GM12878 (cell line): ENCODE results near the gene GABRB3. TPM values are rescaled to one million over a fixed set of nuclear protein-coding genes. Genes with fewer than 3 reads are reported as not detected.

ENCODE experiments used
- ATAC-seq: fragments of 200-7000 bp; cut with Tn5 transposase; 3 replicates; pipeline ENCODE4 v1.9.1; 2020; ENCODE audit warnings: mild to moderate bottlenecking, moderate library complexity
- BruUV-seq: library from RNA; stranded (reverse); fragments of 400-500 nt; replicated peaks from 2 replicates; lab custom pipeline; 2021; lab: Mats Ljungman, UMichigan
- CTCF ChIA-PET: fragments of 300-600 bp; sonication (Branson Sonifier 250); formaldehyde crosslinking; extraction: SDS; loops from one replicate; lab custom pipeline; 2021; ENCODE audit warnings: inconsistent platforms; lab: Yijun Ruan, JAX
- POLR2A ChIA-PET: fragments of 350-600 bp; formaldehyde crosslinking; extraction: SDS; loops from one replicate; lab custom pipeline; 2021; ENCODE audit warnings: inconsistent platforms; lab: Charles Lee
- RAD21 ChIA-PET: fragments of 300-600 bp; sonication (Branson Sonifier 250); formaldehyde crosslinking; loops from one replicate; lab custom pipeline; 2023; ENCODE audit warnings: antibody characterized with exemption; ENCODE audit not compliant: unreplicated experiment; lab: Charles Lee
- SMC1A ChIA-PET: fragments of 300-600 bp; sonication (Branson Sonifier 250); formaldehyde crosslinking; loops from one replicate; lab custom pipeline; 2023; ENCODE audit not compliant: unreplicated experiment, uncharacterized antibody; lab: Charles Lee
- DNase-seq: peaks from one replicate; pipeline ENCODE4 v3.0.0-alpha.2; 2011; ENCODE audit warnings: low read depth, low spot score
- FAIRE-seq: peaks from 3 replicates; lab custom pipeline; 2011; peaks lifted over from hg19 to GRCh38; lab: Jason Lieb, UNC
- H2AFZ ChIP-seq: 2 replicates; pipeline ENCODE4 v1.6.0; 2011; ENCODE audit warnings: low read depth, low read length, control low read depth; ENCODE audit not compliant: control insufficient read depth
- H3K27ac ChIP-seq: 2 replicates; pipeline ENCODE4 v1.5.1; 2011; ENCODE audit warnings: control low read depth; ENCODE audit not compliant: control insufficient read depth, insufficient read depth
- H3K27me3 ChIP-seq, 2 experiments: replicated peaks in 1 of 2; 2 replicates each; pipeline versions ENCODE4 v1.6.0 to v1.6.1; 2011; ENCODE audit warnings: low read length in 1 of 2; ENCODE audit not compliant: control insufficient read depth in 2 of 2, insufficient read depth in 2 of 2
- H3K36me3 ChIP-seq, 2 experiments: 2 replicates each; pipeline ENCODE4 v1.5.1; 2011; ENCODE audit warnings: low read length in 1 of 2; ENCODE audit not compliant: control insufficient read depth in 2 of 2, insufficient read depth in 2 of 2
- H3K4me1 ChIP-seq: 2 replicates; pipeline ENCODE4 v1.6.1; 2011; ENCODE audit warnings: mild to moderate bottlenecking, low read length, moderate library complexity, mixed read lengths; ENCODE audit not compliant: control insufficient read depth, insufficient read depth
- H3K4me2 ChIP-seq: 2 replicates; pipeline ENCODE4 v1.6.0; 2011; ENCODE audit warnings: control low read depth; ENCODE audit not compliant: control insufficient read depth, insufficient read depth
- H3K4me3 ChIP-seq: fragments of 200-600 bp; sonication (generic); 2 replicates; pipeline ENCODE4 v1.5.1; 2016
- H3K79me2 ChIP-seq: 2 replicates; pipeline ENCODE4 v1.6.0; 2011; ENCODE audit warnings: low read length; ENCODE audit not compliant: control insufficient read depth, insufficient read depth
- H3K9ac ChIP-seq: 2 replicates; pipeline ENCODE4 v1.8.0; 2011; ENCODE audit warnings: low read length, control low read depth, mixed read lengths; ENCODE audit not compliant: control insufficient read depth, insufficient read depth
- H3K9me3 ChIP-seq: replicated peaks from 3 replicates; pipeline ENCODE4 v1.5.1; 2011; ENCODE audit warnings: mild to moderate bottlenecking, low read length; ENCODE audit not compliant: control insufficient read depth, insufficient read depth
- H4K20me1 ChIP-seq: 2 replicates; pipeline ENCODE4 v1.6.0; 2011; ENCODE audit not compliant: control insufficient read depth, insufficient read depth
- ASH2L ChIP-seq: fragments of 300-600, 200-600 bp; sonication (generic); IDR thresholded peaks from 2 replicates; pipeline ENCODE4 v1.6.1; 2017; ENCODE audit warnings: low read depth, mild to moderate bottlenecking, borderline replicate concordance
- ATF7 ChIP-seq: fragments of 450-650 bp; IDR thresholded peaks from 2 replicates; pipeline ENCODE4 v1.6.1; 2016; ENCODE audit warnings: low read depth, mild to moderate bottlenecking
- CBX5 ChIP-seq: sonication (generic); IDR thresholded peaks from 2 replicates; pipeline ENCODE4 v1.6.1; 2016; ENCODE audit warnings: low read depth, moderate library complexity, mild to moderate bottlenecking, inconsistent platforms
- HDAC6 ChIP-seq: fragments of 200-600 bp; sonication (generic); IDR thresholded peaks from one replicate; pipeline ENCODE4 v1.8.0; 2017; ENCODE audit warnings: antibody characterized with exemption; ENCODE audit not compliant: unreplicated experiment
- NRF1 ChIP-seq: conservative IDR thresholded peaks from 2 replicates; pipeline ENCODE4 v1.6.1; 2011; ENCODE audit warnings: mild to moderate bottlenecking, low read depth, low read length, improper control_type of control experiment
- PAX5 ChIP-seq: IDR thresholded peaks from 2 replicates; pipeline ENCODE4 v1.6.1; 2011; ENCODE audit warnings: low read depth, low read length, borderline replicate concordance
- POU2F2 ChIP-seq: IDR thresholded peaks from 3 replicates; pipeline ENCODE4 v1.6.1; 2011; ENCODE audit warnings: low read depth, mild to moderate bottlenecking, low read length, borderline replicate concordance
- RELA ChIP-seq: fragments of 450-650 bp; IDR thresholded peaks from 2 replicates; pipeline ENCODE4 v1.8.0; 2014; ENCODE audit warnings: borderline replicate concordance; ENCODE audit not compliant: partially characterized antibody
- SP1 ChIP-seq: IDR thresholded peaks from one replicate; pipeline ENCODE4 v1.6.1; 2011; ENCODE audit warnings: low read depth, low read length
- STAT3 ChIP-seq: IDR thresholded peaks from 2 replicates; pipeline ENCODE4 v1.6.1; 2011; ENCODE audit warnings: low read depth, low read length, improper control_type of control experiment
- ZNF217 ChIP-seq: fragments of 450-650 bp; IDR thresholded peaks from 2 replicates; pipeline ENCODE4 v1.6.1; 2017; ENCODE audit warnings: antibody characterized with exemption, mild to moderate bottlenecking
- WGBS: methylation state at CpG from one replicate; pipeline ENCODE4 v1.1.6; 2016; ENCODE audit warnings: low lambda C conversion rate; ENCODE audit not compliant: insufficient replicate concordance, insufficient coverage; ENCODE audit errors: missing lambda C conversion rate; 5-methylcytosine and 5-hydroxymethylcytosine counted together
- in situ Hi-C: fragments of 300-500 bp; cut with MboI; formaldehyde crosslinking; loops from 9 replicates; pipeline ENCODE4 v1.14.3; 2018; ENCODE audit warnings: mixed read lengths
- intact Hi-C: fragments of 100-400 bp; cut with micrococcal nuclease; formaldehyde crosslinking; loops from one replicate; pipeline ENCODE4 v1.14.2; 2022; ENCODE audit not compliant: unreplicated experiment
- polyA plus RNA-seq, 11 experiments: library from polyadenylated mRNA; depleted of rRNA in 4 of 11; unstranded in 6 of 11; stranded (reverse) in 5 of 11; fragments of >200 nt; fragmentation: Nextera tagmentation in 4 of 11; fragmentation: Illumina TruSeq in 1 of 11; extraction: Ambion mirVana in 4 of 11; extraction: Trizol in 1 of 11; gene quantifications; 1 replicate in 1 of 11; 2 replicates in 10 of 11; pipeline versions ENCODE4 v1.2.1 to v1.2.3, GENCODE V29; 2011 to 2016; ENCODE audit warnings: inconsistent platforms in 2 of 11, missing spikeins in 2 of 11, low read depth in 1 of 11
- total RNA-seq, 4 experiments: library from RNA; depleted of rRNA in 3 of 4; stranded (reverse); fragments of >200 nt in 3 of 4; fragmentation: Illumina TruSeq in 1 of 4; extraction: Trizol in 1 of 4; gene quantifications; 2 replicates each; pipeline versions ENCODE4 v1.2.1 to v1.2.3, GENCODE V29; 2013 to 2021
- TF ChIP-seq, protein P1 (sequence below): IDR thresholded peaks from 2 replicates; pipeline ENCODE4 v1.6.1; 2011; ENCODE audit warnings: borderline replicate concordance, low read depth, mild to moderate bottlenecking, moderate library complexity, low read length; ENCODE audit not compliant: insufficient read depth, poor library complexity, severe bottlenecking
- TF ChIP-seq, protein P2 (sequence below): IDR thresholded peaks from 2 replicates; pipeline ENCODE4 v1.6.1; 2011; ENCODE audit warnings: borderline replicate concordance, low read depth, mild to moderate bottlenecking, moderate library complexity, mixed read lengths, low read length; ENCODE audit not compliant: insufficient read depth; ENCODE audit errors: extremely low read length
- TF ChIP-seq, protein P3 (sequence below): fragments of 450-650 bp; formaldehyde crosslinking; IDR thresholded peaks from 2 replicates; pipeline ENCODE4 v1.4.0; 2022; ENCODE audit warnings: mild to moderate bottlenecking, moderate library complexity

Gene GABRB3
- total and polyA plus RNA-seq, 10 of the 15 experiments (the other 5 are each of a cell fraction or from before 2014, with no cell fraction given) = 0.05 to 0.08 (median 0.05) TPM; not detected in 7

DNA sequence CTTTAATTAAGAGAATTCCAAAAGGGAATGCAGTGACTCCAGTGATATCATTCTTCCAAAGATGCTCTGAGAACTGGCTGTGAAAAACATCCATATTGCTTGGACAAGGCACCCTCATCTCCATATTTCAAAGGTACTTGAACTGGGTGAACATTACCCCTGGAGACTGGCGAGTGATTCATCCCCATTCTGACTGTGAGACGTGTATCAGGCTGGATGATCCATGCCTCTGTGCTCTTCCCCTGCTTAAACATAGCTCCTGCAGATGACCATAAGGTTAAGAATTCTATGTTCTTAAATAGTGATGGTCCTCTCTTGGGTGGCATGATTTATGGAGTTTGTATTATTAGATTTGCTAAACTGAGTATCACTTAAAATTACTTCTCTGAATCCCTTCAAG lies 137.8 kb downstream of the GABRB3 start:
- no peaks in the 10 kb centered on the region; the same call in 2 of the 3 replicates for H3K9me3 ChIP-seq
- no peak for FAIRE-seq
- no peaks in the 10 kb centered on the region for H3K79me2 ChIP-seq
- no peaks in the 10 kb centered on the region for H4K20me1 ChIP-seq
- no peaks in the 10 kb centered on the region for H3K27me3 ChIP-seq
- 14% methylated on average over 2 of the region's 2 CpGs for WGBS
- in situ Hi-C loops = loop anchor here (25.0 kb wide), 1 partner anchor 998 kb away; no protein-coding TSS in a partner anchor
- SMC1A ChIA-PET = no interaction called here
- RAD21 ChIA-PET = no interaction called here
- no peak overlapping the region for H3K27ac ChIP-seq
- no peak overlapping the region for H3K4me2 ChIP-seq
- no peak for DNase-seq
- CTCF ChIA-PET = no interaction called here
- no TSS peak for BruUV-seq
- no peak overlapping the region for H3K4me3 ChIP-seq
- TF ChIP-seq RELA (no peak), POU2F2 (no peak), SP1 (no peak), HDAC6 (no peak), ZNF217 (no peak), ATF7 (no peak), CBX5 (no peak), STAT3 (no peak)
- H3K4me1 ChIP-seq = no peaks in the 10 kb centered on the region
- intact Hi-C loops = no loop called here
- H3K36me3 ChIP-seq = no peaks in the 10 kb centered on the region
- H3K9ac ChIP-seq = no peak overlapping the region
- no peak for ATAC-seq
- POLR2A ChIA-PET = no interaction called here
- no peak overlapping the region for H2AFZ ChIP-seq

DNA sequence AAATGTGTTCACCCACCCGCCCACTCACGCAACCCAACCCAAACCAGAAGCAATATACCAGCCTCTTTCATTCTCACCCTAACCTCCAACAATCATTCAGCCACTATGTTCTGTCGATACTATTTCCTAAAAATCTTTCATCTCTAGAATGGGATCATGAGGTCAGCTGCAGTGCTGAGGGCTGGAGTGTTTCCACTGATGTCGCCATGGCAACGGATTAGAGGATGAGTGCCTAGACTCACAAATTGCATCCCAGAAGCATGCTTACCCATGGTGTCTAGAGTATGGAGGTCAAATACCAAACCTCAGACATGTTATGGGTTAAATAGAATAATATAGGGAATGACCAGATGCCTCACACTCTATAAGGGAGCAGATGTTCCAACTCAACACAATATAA lies 138.5 kb downstream of the GABRB3 start:
- BruUV-seq = no TSS peak
- H3K27me3 ChIP-seq = no peaks in the 10 kb centered on the region
- whole genome bisulfite sequencing = 66% methylated on average over 5 of the region's 5 CpGs
- ChIA-PET SMC1A (no interaction called here), RAD21 (no interaction called here), CTCF (no interaction called here), POLR2A (no interaction called here)
- no peak for FAIRE-seq
- no peaks in the 10 kb centered on the region for H4K20me1 ChIP-seq
- H3K36me3 ChIP-seq = no peaks in the 10 kb centered on the region
- no peak for DNase-seq
- no peak overlapping the region for H3K4me2 ChIP-seq
- H3K9ac ChIP-seq = no peak overlapping the region
- no peaks in the 10 kb centered on the region; the same call in 2 of the 3 replicates for H3K9me3 ChIP-seq
- intact Hi-C loops (no loop called here), in situ Hi-C loops (loop anchor here (25.0 kb wide), 1 partner anchor 997 kb away; no protein-coding TSS in a partner anchor)
- H3K4me3 ChIP-seq = no peak overlapping the region
- no peak overlapping the region for H2AFZ ChIP-seq
- no peak for ATAC-seq
- H3K4me1 ChIP-seq = no peaks in the 10 kb centered on the region
- no peak overlapping the region for H3K27ac ChIP-seq
- no peaks in the 10 kb centered on the region for H3K79me2 ChIP-seq
- TF ChIP-seq, protein P1, sequence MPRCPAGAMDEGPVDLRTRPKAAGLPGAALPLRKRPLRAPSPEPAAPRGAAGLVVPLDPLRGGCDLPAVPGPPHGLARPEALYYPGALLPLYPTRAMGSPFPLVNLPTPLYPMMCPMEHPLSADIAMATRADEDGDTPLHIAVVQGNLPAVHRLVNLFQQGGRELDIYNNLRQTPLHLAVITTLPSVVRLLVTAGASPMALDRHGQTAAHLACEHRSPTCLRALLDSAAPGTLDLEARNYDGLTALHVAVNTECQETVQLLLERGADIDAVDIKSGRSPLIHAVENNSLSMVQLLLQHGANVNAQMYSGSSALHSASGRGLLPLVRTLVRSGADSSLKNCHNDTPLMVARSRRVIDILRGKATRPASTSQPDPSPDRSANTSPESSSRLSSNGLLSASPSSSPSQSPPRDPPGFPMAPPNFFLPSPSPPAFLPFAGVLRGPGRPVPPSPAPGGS = no peak
- no peak for TF ChIP-seq PAX5
- TF ChIP-seq, protein P2, sequence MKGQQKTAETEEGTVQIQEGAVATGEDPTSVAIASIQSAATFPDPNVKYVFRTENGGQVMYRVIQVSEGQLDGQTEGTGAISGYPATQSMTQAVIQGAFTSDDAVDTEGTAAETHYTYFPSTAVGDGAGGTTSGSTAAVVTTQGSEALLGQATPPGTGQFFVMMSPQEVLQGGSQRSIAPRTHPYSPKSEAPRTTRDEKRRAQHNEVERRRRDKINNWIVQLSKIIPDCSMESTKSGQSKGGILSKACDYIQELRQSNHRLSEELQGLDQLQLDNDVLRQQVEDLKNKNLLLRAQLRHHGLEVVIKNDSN = no peak
- TF ChIP-seq, protein P3, sequence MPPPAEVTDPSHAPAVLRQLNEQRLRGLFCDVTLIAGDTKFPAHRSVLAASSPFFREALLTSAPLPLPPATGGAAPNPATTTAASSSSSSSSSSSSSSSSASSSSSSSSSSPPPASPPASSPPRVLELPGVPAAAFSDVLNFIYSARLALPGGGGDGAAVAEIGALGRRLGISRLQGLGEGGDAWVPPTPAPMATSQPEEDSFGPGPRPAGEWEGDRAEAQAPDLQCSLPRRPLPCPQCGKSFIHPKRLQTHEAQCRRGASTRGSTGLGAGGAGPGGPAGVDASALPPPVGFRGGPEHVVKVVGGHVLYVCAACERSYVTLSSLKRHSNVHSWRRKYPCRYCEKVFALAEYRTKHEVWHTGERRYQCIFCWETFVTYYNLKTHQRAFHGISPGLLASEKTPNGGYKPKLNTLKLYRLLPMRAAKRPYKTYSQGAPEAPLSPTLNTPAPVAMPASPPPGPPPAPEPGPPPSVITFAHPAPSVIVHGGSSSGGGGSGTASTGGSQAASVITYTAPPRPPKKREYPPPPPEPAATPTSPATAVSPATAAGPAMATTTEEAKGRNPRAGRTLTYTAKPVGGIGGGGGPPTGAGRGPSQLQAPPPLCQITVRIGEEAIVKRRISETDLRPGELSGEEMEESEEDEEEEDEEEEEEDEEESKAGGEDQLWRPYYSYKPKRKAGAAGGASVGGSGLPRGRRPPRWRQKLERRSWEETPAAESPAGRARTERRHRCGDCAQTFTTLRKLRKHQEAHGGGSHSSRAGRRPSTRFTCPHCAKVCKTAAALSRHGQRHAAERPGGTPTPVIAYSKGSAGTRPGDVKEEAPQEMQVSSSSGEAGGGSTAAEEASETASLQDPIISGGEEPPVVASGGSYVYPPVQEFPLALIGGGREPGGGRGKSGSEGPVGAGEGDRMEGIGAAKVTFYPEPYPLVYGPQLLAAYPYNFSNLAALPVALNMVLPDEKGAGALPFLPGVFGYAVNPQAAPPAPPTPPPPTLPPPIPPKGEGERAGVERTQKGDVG (CRISPR knock-in tag) = no peak
- TF ChIP-seq NRF1 = no peak
- no peak for TF ChIP-seq ASH2L
